ENCODE data around the gene PLCB1.
"Not testable (repeated sequence)": the region's sequence is repeated elsewhere in the genome, so short reads cannot be mapped to it uniquely, and the experiment has no call there.

PLCB1 gene

DNA sequence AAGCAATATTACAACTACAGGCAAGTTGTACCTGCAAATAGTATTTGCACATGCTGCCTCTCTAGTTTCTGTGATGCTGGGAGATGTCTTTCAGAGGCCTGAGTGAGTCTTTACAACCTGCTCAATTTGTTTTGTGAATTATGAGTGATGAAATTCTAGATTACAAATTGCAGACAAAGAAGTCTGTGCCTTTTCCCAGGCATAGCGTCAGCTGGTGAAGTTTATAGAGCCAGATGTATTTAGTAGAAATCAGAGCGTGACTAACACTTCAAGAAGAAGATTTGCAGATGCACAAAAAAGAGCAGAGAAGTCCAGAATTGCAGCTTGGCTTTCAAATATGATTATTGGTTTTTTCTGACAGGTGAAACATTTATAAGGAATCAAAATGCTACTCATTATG is 289.9 kb downstream of the PLCB1 start:
- DNase-seq: no peak

- DNase-seq: no peak
Observed at GRCh38 chr20:8423482-8423881, 291.4 kb downstream of the PLCB1 start.

- DNase-seq: no peak
Observed at GRCh38 chr20:8424010-8424409, 291.9 kb downstream of the PLCB1 start.

DNA sequence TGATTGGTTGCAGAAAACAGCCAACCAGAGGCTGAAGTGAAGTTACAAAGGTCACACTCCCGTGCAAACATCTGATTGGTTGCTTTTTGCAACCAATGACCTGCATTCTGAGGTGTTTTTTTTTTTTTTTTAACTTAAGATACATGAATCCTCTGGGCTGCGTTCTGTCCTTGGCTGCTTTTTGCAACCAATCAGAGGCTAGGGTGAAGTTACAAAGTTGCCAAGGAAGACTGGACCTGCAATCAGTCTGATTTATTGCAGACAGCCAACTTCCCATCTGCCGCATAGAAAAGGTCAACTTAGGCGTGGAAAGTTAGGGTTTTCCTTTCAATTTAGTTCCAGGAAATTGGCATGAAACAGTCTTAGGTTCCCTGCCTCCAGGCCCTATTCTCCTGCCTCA is 292.9 kb downstream of the PLCB1 start:
- no peak for DNase-seq

DNA sequence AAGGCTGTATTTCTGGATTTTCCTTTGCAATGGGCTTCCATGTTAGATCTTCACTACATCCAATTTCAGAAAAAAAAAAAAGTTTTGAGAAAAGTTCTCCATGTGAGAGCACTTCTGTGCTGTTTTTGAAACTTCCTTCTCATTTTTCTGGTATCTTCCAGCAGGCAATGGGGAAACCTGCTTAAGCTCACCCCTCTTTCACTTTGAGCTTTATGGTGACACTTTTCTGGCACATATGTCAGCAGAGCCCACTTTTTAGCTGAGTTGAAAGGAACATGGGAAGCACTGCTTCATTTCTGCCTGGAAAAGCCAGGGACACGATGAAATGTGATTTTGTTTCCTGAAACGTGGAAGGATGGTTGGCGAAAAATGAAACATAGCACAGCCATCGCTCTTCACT is 293.7 kb downstream of the PLCB1 start:
- no peak for DNase-seq

- no peak for DNase-seq
Observed at GRCh38 chr20:8427419-8428040, 295.5 kb downstream of the PLCB1 start.

- DNase-seq: no peak
Observed at GRCh38 chr20:8428988-8429387, 296.9 kb downstream of the PLCB1 start.

DNA sequence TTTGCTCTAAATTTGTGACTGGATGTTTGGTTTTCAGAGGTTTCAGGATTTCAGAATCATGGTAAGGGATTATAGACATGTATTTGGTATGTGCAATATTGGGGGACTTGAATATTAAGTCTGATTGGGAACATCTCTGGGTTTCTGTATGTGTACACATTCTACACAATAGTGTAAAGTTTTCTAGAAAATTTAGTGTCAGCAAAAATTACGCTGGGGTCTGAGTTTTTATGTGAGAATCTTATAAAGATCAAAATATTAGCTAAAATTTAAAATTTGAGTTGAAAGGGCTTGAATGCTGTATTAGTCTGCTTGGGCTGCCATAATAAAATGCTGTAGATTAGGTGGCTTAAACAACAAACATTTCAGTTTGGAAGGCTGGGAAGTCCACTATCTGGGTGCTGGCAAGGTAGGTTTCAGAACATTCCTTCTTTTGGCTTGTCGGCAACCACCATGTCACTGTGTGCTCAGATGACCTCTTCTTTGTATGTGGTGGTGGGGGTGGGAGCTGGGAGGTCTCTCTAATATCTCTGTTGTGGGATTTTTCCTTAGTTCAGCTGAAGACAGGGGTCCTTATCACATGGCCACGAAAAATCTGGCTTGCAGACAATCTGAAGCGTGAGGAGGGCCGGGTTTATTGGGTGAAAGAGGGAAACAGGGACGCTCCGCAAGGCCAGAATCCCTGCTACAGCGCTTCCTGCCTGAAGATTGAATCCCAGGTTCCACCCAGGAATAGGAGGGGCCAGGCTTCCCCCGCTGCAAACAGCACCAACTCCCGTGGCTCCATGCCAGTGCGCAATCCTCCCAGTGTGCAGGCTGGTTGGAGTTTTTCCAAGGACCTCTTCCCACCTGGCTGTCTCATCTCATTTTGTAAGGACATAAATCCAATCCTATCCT is 299.7 kb downstream of the PLCB1 start:
- no peak for DNase-seq

DNA sequence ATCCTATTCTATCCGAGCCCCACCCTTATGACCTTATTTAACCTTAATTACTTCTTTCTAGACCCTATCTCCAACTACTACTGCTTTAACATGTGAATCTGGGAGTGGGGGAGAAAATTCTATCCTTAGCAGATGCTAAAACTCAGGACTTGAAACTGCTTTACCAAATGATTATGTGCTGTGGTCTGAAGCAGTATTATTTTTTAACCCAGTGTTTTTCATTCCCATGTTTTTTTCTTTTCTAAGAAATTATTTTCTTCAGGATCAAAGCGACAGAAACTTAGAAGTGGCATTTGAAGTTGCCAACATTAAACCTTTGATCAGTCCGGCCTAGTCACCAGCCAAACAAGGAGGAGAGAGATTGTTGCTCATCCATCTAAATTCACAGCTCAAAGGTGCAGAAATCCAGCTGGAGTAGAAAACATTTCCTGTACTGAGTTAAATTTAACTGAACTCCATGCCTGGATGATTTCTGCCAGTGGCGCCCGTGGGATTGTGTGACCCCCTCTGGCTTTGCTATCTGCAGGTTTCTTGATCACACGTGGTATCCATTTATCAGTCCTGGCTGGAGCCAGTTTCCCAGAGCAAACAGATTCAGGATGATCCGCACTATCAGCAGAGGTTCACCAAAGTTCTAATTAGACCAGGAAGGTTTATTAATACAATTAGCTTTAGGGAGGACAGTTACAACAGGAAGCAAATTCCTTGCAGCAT is 300.5 kb downstream of the PLCB1 start:
- no peak for DNase-seq

GRCh38 chr20:8433291-8433690 is 301.2 kb downstream of the PLCB1 start:
- no peak for DNase-seq

GRCh38 chr20:8434326-8434876 is 302.3 kb downstream of the PLCB1 start:
- no peak for DNase-seq

- no peak for DNase-seq
Observed at GRCh38 chr20:8435285-8436035, 303.4 kb downstream of the PLCB1 start.

DNA sequence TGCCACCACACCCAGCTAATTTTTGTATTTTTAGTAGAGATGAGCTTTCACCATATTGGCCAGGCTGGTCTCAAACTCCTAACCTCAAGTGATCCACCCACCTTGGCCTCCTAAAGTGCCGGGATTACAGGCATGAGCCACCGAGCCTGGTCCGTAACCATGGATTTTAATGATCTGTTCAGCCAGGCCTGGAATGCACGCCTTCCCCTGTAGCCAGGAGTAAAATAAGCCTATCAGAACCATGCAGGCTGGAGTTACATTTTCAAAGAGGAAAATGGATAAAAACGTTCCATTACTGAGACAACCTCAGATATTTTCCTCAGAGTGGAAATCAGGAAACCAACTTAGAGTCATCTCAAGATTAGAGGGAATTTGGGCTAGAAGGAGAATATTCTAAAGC is 304.9 kb downstream of the PLCB1 start:
- not testable (repeated sequence) for DNase-seq

DNA sequence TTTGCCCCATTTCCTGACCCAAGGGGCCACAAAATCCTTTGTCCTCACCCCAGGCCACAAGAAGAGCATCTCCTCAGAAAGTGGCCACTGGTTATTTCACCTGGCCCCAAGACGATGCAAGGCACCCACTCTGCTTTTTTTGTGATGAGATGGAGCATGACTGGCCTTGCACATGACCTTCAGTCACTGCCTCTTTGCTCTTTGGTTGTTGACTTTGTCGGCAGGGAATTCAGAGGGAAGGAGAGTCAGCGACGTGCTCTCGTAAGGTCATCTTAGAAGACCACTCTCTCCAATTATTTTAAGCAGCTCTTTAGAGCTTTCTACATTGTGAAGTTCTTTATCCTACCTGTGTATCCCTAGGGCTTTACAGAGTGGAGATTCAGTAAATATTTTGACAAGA is 306.7 kb downstream of the PLCB1 start:
- DNase-seq: no peak

- DNase-seq: no peak
Observed at GRCh38 chr20:8443464-8444072, 311.5 kb downstream of the PLCB1 start.

GRCh38 chr20:8447262-8448120 is 315.4 kb downstream of the PLCB1 start:
- DNase-seq: no peak

DNA sequence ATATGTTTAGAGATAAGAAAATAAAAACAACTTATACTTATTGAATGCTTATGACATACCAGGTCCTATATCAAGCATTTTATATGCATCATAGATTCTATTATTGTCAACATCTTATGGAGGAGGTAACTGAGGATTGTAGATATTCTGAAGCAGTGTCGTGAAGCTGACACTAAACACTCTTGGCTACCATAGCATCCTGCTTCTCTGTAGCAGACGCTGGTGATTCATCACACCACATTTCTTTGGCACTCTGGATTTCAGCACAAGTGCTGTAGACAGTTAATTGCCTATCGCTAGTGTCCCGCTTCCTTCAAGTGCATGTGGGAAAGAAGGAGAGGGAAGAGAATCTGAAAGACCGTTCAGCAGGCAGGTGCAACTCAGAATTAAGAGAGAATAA is 317.1 kb downstream of the PLCB1 start:
- DNase-seq: no peak

GRCh38 chr20:8454137-8454712 is 322.2 kb downstream of the PLCB1 start:
- DNase-seq: no peak

- DNase-seq: no peak
Observed at GRCh38 chr20:8456765-8457164, 324.7 kb downstream of the PLCB1 start.

DNA sequence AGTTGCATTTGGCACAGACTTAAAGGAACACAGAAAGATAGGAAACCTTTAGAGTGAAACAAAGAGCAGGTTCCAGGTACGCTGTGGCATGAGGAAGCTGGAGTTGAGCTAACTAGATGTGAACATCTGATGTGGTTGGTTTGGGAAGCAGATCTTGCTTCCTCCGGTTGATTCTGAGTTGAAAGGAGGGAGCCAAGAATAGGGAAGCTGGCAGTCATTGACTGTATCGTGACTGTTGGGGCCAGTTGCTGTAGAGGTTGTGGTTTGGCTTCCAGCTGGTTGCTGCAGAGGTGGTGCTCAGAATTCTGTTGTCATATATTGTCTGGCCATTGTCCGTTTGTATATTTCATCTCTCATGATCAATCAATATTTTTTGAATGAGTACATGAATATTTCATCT is 325.9 kb downstream of the PLCB1 start:
- no peak for DNase-seq

DNA sequence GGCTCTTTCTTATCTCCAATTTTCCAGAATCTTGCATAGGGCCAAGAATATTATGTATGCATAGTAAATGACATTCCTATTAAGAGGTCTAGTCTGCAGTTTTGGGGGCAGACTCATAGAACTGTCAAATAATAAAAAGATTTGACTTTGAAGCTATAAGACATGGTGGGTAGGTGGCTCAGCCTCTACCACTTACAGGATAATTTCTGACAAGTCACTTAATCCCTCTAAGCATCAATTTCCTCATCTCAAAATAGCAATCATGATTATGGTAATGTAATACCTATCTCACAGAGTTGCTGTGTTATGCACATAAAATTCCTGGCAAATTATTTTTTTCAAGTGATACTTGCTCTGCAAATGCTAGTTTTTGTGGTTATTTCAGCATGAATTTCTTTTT is 329.1 kb downstream of the PLCB1 start:
- DNase-seq: no peak

Data from CD4-positive, alpha-beta T cell treated with Interleukin-17A for 4 hours (primary cell).